OCI-LY1 (cell line): ENCODE measurements around the gene ZNF296.

Experiments used
- CTCF ChIP-seq: fragments of 200-600 bp; sonication (generic), shearing (Covaris generic); IDR thresholded peaks from 2 replicates; pipeline ENCODE4 v1.5.1; 2017; ENCODE audit warnings: mild to moderate bottlenecking, antibody characterized with exemption, low read length, moderate library complexity, mixed read lengths
- EZH2 ChIP-seq: fragments of 200-600 bp; sonication (generic), shearing (Covaris generic); IDR thresholded peaks from 2 replicates; pipeline ENCODE4 v1.8.0; 2017; ENCODE audit warnings: borderline replicate concordance, mixed run types, mild to moderate bottlenecking, antibody characterized with exemption, low read length, moderate library complexity, mixed read lengths

- TF ChIP-seq CTCF (no peak), EZH2 (no peak)
These were observed 7.2 kb downstream of the ZNF296 start for GRCh38 chr19:45069056-45069455.
